Testis (tissue), 2 donors: ENCODE data around the gene PTDSS2.

Experiments
- POLR2A ChIP-seq: fragments of 450-650 bp; IDR thresholded peaks from one replicate; pipeline ENCODE4 v1.6.1; 2017; ENCODE audit warnings: antibody characterized with exemption, mild to moderate bottlenecking, moderate library complexity
- TF ChIP-seq, protein P1 (sequence below), 3 experiments: fragments of 450-650 bp in 2 of 3; fragments of 200-600 bp in 1 of 3; sonication (generic) in 1 of 3; IDR thresholded peaks; one replicate each; pipeline ENCODE4 v1.5.1; 2016 to 2019; ENCODE audit warnings: antibody characterized with exemption in 3 of 3, mild to moderate bottlenecking in 2 of 3, moderate library complexity in 1 of 3

DNA sequence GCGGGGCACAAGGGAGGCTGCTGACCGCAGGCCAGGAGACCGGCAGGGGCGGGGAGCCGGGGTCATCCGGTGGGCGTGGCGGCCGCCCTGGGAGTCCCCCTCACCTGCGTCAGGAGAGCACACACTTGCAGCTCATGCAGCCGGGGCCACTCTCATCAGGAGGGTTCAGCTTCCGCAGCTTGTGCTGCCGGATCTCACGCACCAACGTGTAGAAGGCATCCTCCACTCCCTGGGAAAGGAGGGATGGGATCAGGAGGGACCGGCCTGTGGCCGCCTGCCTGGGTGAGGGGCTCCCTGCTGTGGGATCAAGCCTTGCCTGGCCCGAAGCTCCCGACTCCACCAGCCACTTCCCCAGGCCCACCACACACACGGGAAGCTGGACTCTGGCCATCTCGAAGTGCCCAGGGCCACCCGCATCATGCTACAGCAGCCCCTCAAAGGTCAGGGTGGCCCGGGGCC is 82.5 kb downstream of the PTDSS2 start:
- no peak for TF ChIP-seq POLR2A
- TF ChIP-seq, protein P1, sequence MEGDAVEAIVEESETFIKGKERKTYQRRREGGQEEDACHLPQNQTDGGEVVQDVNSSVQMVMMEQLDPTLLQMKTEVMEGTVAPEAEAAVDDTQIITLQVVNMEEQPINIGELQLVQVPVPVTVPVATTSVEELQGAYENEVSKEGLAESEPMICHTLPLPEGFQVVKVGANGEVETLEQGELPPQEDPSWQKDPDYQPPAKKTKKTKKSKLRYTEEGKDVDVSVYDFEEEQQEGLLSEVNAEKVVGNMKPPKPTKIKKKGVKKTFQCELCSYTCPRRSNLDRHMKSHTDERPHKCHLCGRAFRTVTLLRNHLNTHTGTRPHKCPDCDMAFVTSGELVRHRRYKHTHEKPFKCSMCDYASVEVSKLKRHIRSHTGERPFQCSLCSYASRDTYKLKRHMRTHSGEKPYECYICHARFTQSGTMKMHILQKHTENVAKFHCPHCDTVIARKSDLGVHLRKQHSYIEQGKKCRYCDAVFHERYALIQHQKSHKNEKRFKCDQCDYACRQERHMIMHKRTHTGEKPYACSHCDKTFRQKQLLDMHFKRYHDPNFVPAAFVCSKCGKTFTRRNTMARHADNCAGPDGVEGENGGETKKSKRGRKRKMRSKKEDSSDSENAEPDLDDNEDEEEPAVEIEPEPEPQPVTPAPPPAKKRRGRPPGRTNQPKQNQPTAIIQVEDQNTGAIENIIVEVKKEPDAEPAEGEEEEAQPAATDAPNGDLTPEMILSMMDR (IDR thresholded peaks at IDR 0.05), result no peak
